PC-3 (cell line): ENCODE results near the gene MGLL. TPM values are rescaled to one million over a fixed set of nuclear protein-coding genes. Genes with fewer than 3 reads are reported as not detected.

Experiments used
- ATAC-seq: fragments of 200-7000 bp; cut with Tn5 transposase; 2 replicates; pipeline ENCODE4 v1.9.1; 2020; ENCODE audit warnings: mild to moderate bottlenecking, moderate library complexity
- BruUV-seq: library from RNA; stranded (reverse); fragments of 400-500 nt; replicated peaks from 2 replicates; lab custom pipeline; 2021; lab: Mats Ljungman, UMichigan
- CTCF ChIA-PET: fragments of 300-600 bp; sonication (Branson Sonifier 250); formaldehyde crosslinking; loops from one replicate; lab custom pipeline; 2022; ENCODE audit warnings: antibody characterized with exemption; lab: Charles Lee
- POLR2A ChIA-PET: fragments of 300-600 bp; sonication (Branson Sonifier 250); formaldehyde crosslinking; loops from one replicate; lab custom pipeline; 2022; ENCODE audit warnings: antibody characterized with exemption; ENCODE audit not compliant: unreplicated experiment; lab: Charles Lee
- DNase-seq: peaks from one replicate; pipeline ENCODE4 v3.0.0-alpha.2; 2015
- H2AFZ ChIP-seq: fragments of 300-600 bp; sonication (generic); 2 replicates; pipeline ENCODE4 v1.6.0; 2016; ENCODE audit warnings: antibody characterized with exemption, low read length
- H3F3A ChIP-seq: fragments of 300-600 bp; sonication (generic); one replicate; pipeline ENCODE4 v1.6.0; 2017; ENCODE audit warnings: antibody characterized with exemption, low read length, control low read depth, mild to moderate bottlenecking; ENCODE audit not compliant: unreplicated experiment
- H3K27ac ChIP-seq: fragments of 300-600 bp; sonication (generic); 2 replicates; pipeline ENCODE4 v1.5.1; 2016; ENCODE audit warnings: mild to moderate bottlenecking, low read length
- H3K27me3 ChIP-seq: fragments of 300-600 bp; sonication (generic); 2 replicates; pipeline ENCODE4 v1.6.1; 2016; ENCODE audit warnings: low read length, mixed read lengths
- H3K36me3 ChIP-seq: fragments of 300-600 bp; sonication (generic); 2 replicates; pipeline ENCODE4 v1.6.1; 2016; ENCODE audit warnings: low read depth, mixed run types, low read length, mixed read lengths
- H3K4me1 ChIP-seq: fragments of 300-600 bp; sonication (generic); 2 replicates; pipeline ENCODE4 v1.5.1; 2016; ENCODE audit warnings: low read length; ENCODE audit not compliant: insufficient read depth
- H3K4me2 ChIP-seq: fragments of 300-600 bp; sonication (generic); 2 replicates; pipeline ENCODE4 v1.6.0; 2016; ENCODE audit warnings: low read length
- H3K4me3 ChIP-seq: fragments of 300-600 bp; sonication (generic); 2 replicates; pipeline ENCODE4 v1.5.1; 2016; ENCODE audit warnings: mild to moderate bottlenecking, low read length, mixed read lengths
- H3K79me2 ChIP-seq: fragments of 300-600 bp; sonication (generic); 2 replicates; pipeline ENCODE4 v1.6.1; 2017; ENCODE audit warnings: low read length, mixed read lengths
- H3K9ac ChIP-seq: fragments of 300-600 bp; sonication (generic); 2 replicates; pipeline ENCODE4 v1.6.0; 2016; ENCODE audit warnings: mild to moderate bottlenecking, low read length
- H3K9me2 ChIP-seq: fragments of 300-600 bp; sonication (generic); replicated peaks from 2 replicates; pipeline ENCODE4 v1.6.1; 2016; ENCODE audit warnings: mixed run types, low read length, mixed read lengths
- H3K9me3 ChIP-seq: fragments of 300-600 bp; sonication (generic); 2 replicates; pipeline ENCODE4 v1.6.1; 2016; ENCODE audit warnings: low read length, mixed read lengths
- H4K20me1 ChIP-seq: fragments of 300-600 bp; sonication (generic); 2 replicates; pipeline ENCODE4 v1.6.1; 2016; ENCODE audit warnings: low read length, mixed read lengths
- CTCF ChIP-seq: fragments of 300-600 bp; sonication (generic); conservative IDR thresholded peaks from 2 replicates; pipeline ENCODE4 v1.5.1; 2017; ENCODE audit warnings: antibody characterized with exemption, low read depth, mild to moderate bottlenecking, low read length
- EZH2 ChIP-seq: fragments of 300-600 bp; sonication (generic); IDR thresholded peaks from one replicate; pipeline ENCODE4 v1.6.1; 2017; ENCODE audit warnings: antibody characterized with exemption, mild to moderate bottlenecking, low read length; ENCODE audit not compliant: unreplicated experiment
- EZH2phosphoT487 ChIP-seq: fragments of 300-600 bp; sonication (generic); IDR thresholded peaks from 2 replicates; pipeline ENCODE4 v1.6.1; 2018; ENCODE audit warnings: mild to moderate bottlenecking, antibody characterized with exemption, low read length, borderline replicate concordance
- intact Hi-C: fragments of 100-400 bp; cut with micrococcal nuclease; formaldehyde crosslinking; loops from 2 replicates; pipeline ENCODE4 v1.9.0; 2023
- total RNA-seq: library from RNA; depleted of rRNA; stranded (reverse); fragments of >200 nt; gene quantifications from 2 replicates; pipeline ENCODE4 v1.2.3, GENCODE V29; 2014

MGLL gene
- total RNA-seq, 1 experiment from 2014 or later = 38.7 TPM

GRCh38 chr3:127784865-127785710, 37.2 kb downstream of the MGLL start:
- Histone ChIP-seq H3K9ac (no peak overlapping the region), H3K4me3 (no peak overlapping the region), H3K36me3 (0 out of 2 replicates have a peak, but pooled peaks cover 5% of the 10 kb centered on the region), H4K20me1 (no peaks in the 10 kb centered on the region), H3K79me2 (peaks cover 6% of the 10 kb centered on the region; the same call in 1 of the 2 replicates), H3K9me3 (no peaks in the 10 kb centered on the region), H3F3A (no peaks in the 10 kb centered on the region), H3K4me1 (peaks cover 3% of the 10 kb centered on the region), H3K27ac (no peak overlapping the region), H3K9me2 (no peaks in the 10 kb centered on the region), H2AFZ (no peak overlapping the region), H3K27me3 (no peaks in the 10 kb centered on the region), H3K4me2 (no peak overlapping the region)
- BruUV-seq = no TSS peak
- TF ChIP-seq EZH2phosphoT487 (no peak), CTCF (no peak), EZH2 (no peak)
- DNase-seq (no peak), ATAC-seq (no peak)
- ChIA-PET CTCF (no interaction called here), POLR2A (no interaction called here)
- intact Hi-C loops = no loop called here

GRCh38 chr3:127784283-127784682, 38.0 kb downstream of the MGLL start:
- Histone ChIP-seq H3K4me3 (no peak overlapping the region), H3K27ac (no peak overlapping the region), H3K4me2 (no peak overlapping the region), H2AFZ (no peak overlapping the region), H3K4me1 (peaks cover 11% of the 10 kb centered on the region), H3K9me3 (no peaks in the 10 kb centered on the region), H3K79me2 (no peaks in the 10 kb centered on the region), H3K9me2 (no peaks in the 10 kb centered on the region), H3F3A (no peaks in the 10 kb centered on the region), H4K20me1 (no peaks in the 10 kb centered on the region), H3K9ac (no peak overlapping the region), H3K27me3 (no peaks in the 10 kb centered on the region), H3K36me3 (peaks cover 5% of the 10 kb centered on the region; the same call in 1 of the 2 replicates)
- ChIA-PET CTCF (no interaction called here), POLR2A (no interaction called here)
- BruUV-seq = no TSS peak
- TF ChIP-seq EZH2 (no peak), CTCF (no peak), EZH2phosphoT487 (no peak)
- ATAC-seq (no peak), DNase-seq (no peak)
- intact Hi-C loops = no loop called here

- Histone ChIP-seq H3K9me3 (no peaks in the 10 kb centered on the region), H4K20me1 (no peaks in the 10 kb centered on the region), H3K79me2 (no peaks in the 10 kb centered on the region), H3K27me3 (no peaks in the 10 kb centered on the region), H3K27ac (no peak overlapping the region), H3K36me3 (peaks cover 5% of the 10 kb centered on the region; the same call in 1 of the 2 replicates), H3K9ac (no peak overlapping the region), H3K4me3 (no peak overlapping the region), H3K4me2 (no peak overlapping the region), H3K4me1 (peaks cover 11% of the 10 kb centered on the region), H2AFZ (no peak overlapping the region), H3F3A (no peaks in the 10 kb centered on the region), H3K9me2 (no peaks in the 10 kb centered on the region)
- DNase-seq (no peak), ATAC-seq (no peak)
- intact Hi-C loops = no loop called here
- TF ChIP-seq EZH2phosphoT487 = no peak
- no peak for TF ChIP-seq EZH2
- no peak for TF ChIP-seq CTCF
- no TSS peak for BruUV-seq
- ChIA-PET CTCF (no interaction called here), POLR2A (no interaction called here)
These were observed 38.6 kb downstream of the MGLL start for GRCh38 chr3:127783642-127784160.
